ENCODE results near the gene KCNQ5. TPM values are rescaled to one million over a fixed set of nuclear protein-coding genes. Genes with fewer than 3 reads are reported as not detected.

KCNQ5 gene
- total and polyA plus RNA-seq, 12 donors = 0.10 to 3.6 (median 0.52) TPM

- no peaks in the 10 kb centered on the region for H3K27me3 ChIP-seq
- DNase-seq = no peak
- intact Hi-C loops (cut with DNase I) = no loop called here
- H3K36me3 ChIP-seq (replicated peaks in 1 of 2) = no peaks in the 10 kb centered on the region
- no peaks in the 10 kb centered on the region for H3K4me1 ChIP-seq (replicated peaks in 1 of 2)
- WGBS, 4 donors = 77 to 83% (median 77%) methylated on average over 4 of the region's 4 CpGs
- TF ChIP-seq CTCF (IDR thresholded peaks at IDR 0.05) (no peak), POLR2A (IDR thresholded peaks at IDR 0.05) (no peak)
- no peak overlapping the region for H3K4me3 ChIP-seq
- H3K27ac ChIP-seq = no peak overlapping the region
- H3K9me3 ChIP-seq (replicated peaks in 1 of 3) = no peaks in the 10 kb centered on the region
Observed at GRCh38 chr6:72738091-72738490, 116.2 kb downstream of the KCNQ5 start.

- H3K27me3 ChIP-seq = no peaks in the 10 kb centered on the region
- TF ChIP-seq CTCF (IDR thresholded peaks at IDR 0.05) (no peak), POLR2A (IDR thresholded peaks at IDR 0.05) (no peak)
- DNase-seq = no peak
- intact Hi-C loops (cut with DNase I) = no loop called here
- no peaks in the 10 kb centered on the region for H3K4me1 ChIP-seq (replicated peaks in 1 of 2)
- H3K27ac ChIP-seq = no peak overlapping the region
- no peak overlapping the region for H3K4me3 ChIP-seq
- H3K36me3 ChIP-seq (replicated peaks in 1 of 2) = no peaks in the 10 kb centered on the region
- whole genome bisulfite sequencing, 4 donors = 59 to 63% (median 60%) methylated on average over 3 of the region's 3 CpGs
- H3K9me3 ChIP-seq (replicated peaks in 1 of 3) = no peaks in the 10 kb centered on the region
Observed at GRCh38 chr6:72739368-72739779, 117.5 kb downstream of the KCNQ5 start.

- 65 to 74% (median 69%) methylated on average over 2 of the region's 2 CpGs for WGBS, 4 donors
- H3K36me3 ChIP-seq (replicated peaks in 1 of 2) = no peaks in the 10 kb centered on the region
- H3K9me3 ChIP-seq (replicated peaks in 1 of 3) = no peaks in the 10 kb centered on the region
- DNase-seq = no peak
- intact Hi-C loops (cut with DNase I) = no loop called here
- no peaks in the 10 kb centered on the region for H3K27me3 ChIP-seq
- TF ChIP-seq POLR2A (IDR thresholded peaks at IDR 0.05) = no peak
- TF ChIP-seq CTCF (IDR thresholded peaks at IDR 0.05) = no peak
- no peaks in the 10 kb centered on the region for H3K4me1 ChIP-seq (replicated peaks in 1 of 2)
- H3K4me3 ChIP-seq = no peak overlapping the region
- H3K27ac ChIP-seq = no peak overlapping the region
Observed at GRCh38 chr6:72740135-72740534, 118.3 kb downstream of the KCNQ5 start.

GRCh38 chr6:72741083-72741482, 119.2 kb downstream of the KCNQ5 start:
- DNase-seq = no peak
- H3K27ac ChIP-seq = no peak overlapping the region
- no peaks in the 10 kb centered on the region for H3K9me3 ChIP-seq (replicated peaks in 1 of 3)
- intact Hi-C loops (cut with DNase I) = no loop called here
- H3K4me1 ChIP-seq (replicated peaks in 1 of 2) = no peaks in the 10 kb centered on the region
- no peaks in the 10 kb centered on the region for H3K27me3 ChIP-seq
- H3K4me3 ChIP-seq = no peak overlapping the region
- H3K36me3 ChIP-seq (replicated peaks in 1 of 2) = no peaks in the 10 kb centered on the region
- WGBS, 4 donors = 50 to 62% (median 55%) methylated on average over 3 of the region's 3 CpGs
- TF ChIP-seq POLR2A (IDR thresholded peaks at IDR 0.05) (no peak), CTCF (IDR thresholded peaks at IDR 0.05) (no peak)
